H1 (cell line): Measurements from ENCODE around the gene GFY. TPM values are rescaled to one million over a fixed set of nuclear protein-coding genes. Genes with fewer than 3 reads are reported as not detected.

Experiments
- CTCF ChIA-PET: fragments of 300-600 bp; sonication (Branson Sonifier 250); formaldehyde crosslinking; loops from one replicate; lab custom pipeline; 2021; ENCODE audit not compliant: partially characterized antibody; lab: Charles Lee
- POLR2A ChIA-PET: fragments of 300-600 bp; sonication (Branson Sonifier 250); formaldehyde crosslinking; loops from one replicate; lab custom pipeline; 2021; ENCODE audit warnings: inconsistent platforms; ENCODE audit not compliant: partially characterized antibody; lab: Charles Lee
- DNase-seq, 2 experiments: peaks; one replicate each; pipeline versions ENCODE4 v3.0.0 to v3.0.0-alpha.2; 2010 to 2022; ENCODE audit warnings: low spot score in 2 of 2, low read depth in 1 of 2, mixed read lengths in 1 of 2
- FAIRE-seq: peaks from 2 replicates; lab custom pipeline; 2011; peaks lifted over from hg19 to GRCh38; lab: Jason Lieb, UNC
- H2AFZ ChIP-seq: 2 replicates; pipeline ENCODE4 v1.8.1; 2012; ENCODE audit warnings: low read length, inconsistent platforms
- H2AK5ac ChIP-seq: 2 replicates; pipeline ENCODE4 v1.6.1; 2013; ENCODE audit warnings: low read depth, low read length
- H2BK120ac ChIP-seq: replicated peaks from 2 replicates; pipeline ENCODE3; 2013; ENCODE audit warnings: low read depth, low read length, inconsistent platforms
- H2BK12ac ChIP-seq: 2 replicates; pipeline ENCODE4 v1.6.1; 2013; ENCODE audit warnings: low read depth, low read length
- H2BK15ac ChIP-seq: 2 replicates; pipeline ENCODE4 v1.6.1; 2013; ENCODE audit warnings: low read length
- H2BK20ac ChIP-seq: 2 replicates; pipeline ENCODE4 v1.6.1; 2013; ENCODE audit warnings: low read length
- H2BK5ac ChIP-seq: 2 replicates; pipeline ENCODE4 v1.6.1; 2013; ENCODE audit warnings: low read depth, low read length
- H3K14ac ChIP-seq: 2 replicates; pipeline ENCODE4 v1.6.1; 2013; ENCODE audit warnings: inconsistent platforms; ENCODE audit not compliant: insufficient read length
- H3K18ac ChIP-seq: 2 replicates; pipeline ENCODE4 v1.6.1; 2013; ENCODE audit warnings: low read length; ENCODE audit errors: extremely low read depth
- H3K23ac ChIP-seq: 2 replicates; pipeline ENCODE4 v1.6.1; 2013; ENCODE audit warnings: inconsistent platforms; ENCODE audit not compliant: insufficient read length
- H3K23me2 ChIP-seq: 2 replicates; pipeline ENCODE4 v1.6.1; 2013; ENCODE audit warnings: low read depth, low read length
- H3K27ac ChIP-seq: 2 replicates; pipeline ENCODE4 v1.6.1; 2011; ENCODE audit warnings: low read depth, low read length, inconsistent platforms
- H3K27me3 ChIP-seq, 4 experiments: replicated peaks in 1 of 4; 1 replicate in 1 of 4; 2 replicates in 3 of 4; pipeline versions ENCODE4 v1.6.1 to v1.8.1; 2011 to 2013; ENCODE audit warnings: low read length in 3 of 4, mild to moderate bottlenecking in 3 of 4, inconsistent platforms in 2 of 4, mixed read lengths in 2 of 4, moderate library complexity in 1 of 4; ENCODE audit not compliant: control insufficient read depth in 3 of 4, insufficient read depth in 3 of 4; ENCODE audit errors: extremely low read depth in 1 of 4
- H3K36me3 ChIP-seq, 4 experiments: 2 replicates each; pipeline versions ENCODE4 v1.6.1 to v1.8.1; 2011 to 2013; ENCODE audit warnings: mild to moderate bottlenecking in 4 of 4, low read length in 3 of 4, moderate library complexity in 2 of 4, control low read depth in 1 of 4, inconsistent platforms in 1 of 4; ENCODE audit not compliant: insufficient read depth in 4 of 4, control insufficient read depth in 2 of 4
- H3K4ac ChIP-seq: replicated peaks from 2 replicates; pipeline ENCODE3; 2013; ENCODE audit warnings: low read length, low read depth, mixed read lengths, inconsistent platforms; ENCODE audit not compliant: insufficient read length
- H3K4me1 ChIP-seq, 4 experiments: replicated peaks in 1 of 4; 1 replicate in 1 of 4; 2 replicates in 3 of 4; pipeline versions ENCODE4 v1.6.1 to v1.8.1; 2011 to 2013; ENCODE audit warnings: low read length in 3 of 4, inconsistent platforms in 2 of 4, mixed read lengths in 1 of 4; ENCODE audit not compliant: insufficient read depth in 4 of 4, control insufficient read depth in 3 of 4
- H3K4me2 ChIP-seq, 2 experiments: 2 replicates each; pipeline versions ENCODE4 v1.6.1 to v1.8.1; 2011 to 2013; ENCODE audit warnings: low read depth in 2 of 2, low read length in 2 of 2, control low read depth in 1 of 2, inconsistent platforms in 1 of 2, mild to moderate bottlenecking in 1 of 2; ENCODE audit not compliant: insufficient read depth in 1 of 2
- H3K4me3 ChIP-seq, 4 experiments: fragments of 200-600, 300-600 bp in 1 of 4; sonication (generic), shearing (Covaris generic), sonication (Bioruptor Twin) in 1 of 4; 2 replicates each; pipeline versions ENCODE4 v1.5.1 to v1.8.1; 2011 to 2016; ENCODE audit warnings: low read length in 4 of 4, low read depth in 3 of 4, control low read depth in 2 of 4, inconsistent platforms in 2 of 4, mild to moderate bottlenecking in 2 of 4, mixed read lengths in 1 of 4, moderate library complexity in 1 of 4; ENCODE audit not compliant: insufficient read depth in 2 of 4; ENCODE audit errors: extremely low read depth in 1 of 4
- H3K56ac ChIP-seq: replicated peaks from 2 replicates; pipeline ENCODE3; 2013; ENCODE audit warnings: low read depth, mild to moderate bottlenecking, mixed read lengths, low read length, inconsistent platforms; ENCODE audit not compliant: insufficient read length
- H3K79me1 ChIP-seq: 2 replicates; pipeline ENCODE4 v1.6.1; 2013; ENCODE audit warnings: low read depth, low read length, control low read depth
- H3K79me2 ChIP-seq, 2 experiments: 2 replicates each; pipeline versions ENCODE4 v1.6.1 to v1.8.1; 2012 to 2013; ENCODE audit warnings: low read length in 2 of 2, mild to moderate bottlenecking in 2 of 2, inconsistent platforms in 1 of 2; ENCODE audit not compliant: insufficient read depth in 2 of 2, control insufficient read depth in 1 of 2
- H3K9ac ChIP-seq, 4 experiments: replicated peaks in 1 of 4; 1 replicate in 1 of 4; 2 replicates in 3 of 4; pipeline versions ENCODE4 v1.6.1 to v1.8.1; 2011 to 2013; ENCODE audit warnings: low read depth in 3 of 4, low read length in 3 of 4, control low read depth in 2 of 4, mild to moderate bottlenecking in 2 of 4, moderate library complexity in 2 of 4, inconsistent platforms in 1 of 4; ENCODE audit errors: extremely low read depth in 1 of 4
- H3K9me3 ChIP-seq, 2 experiments: 2 replicates each; pipeline versions ENCODE4 v1.6.1 to v1.8.1; 2012 to 2013; ENCODE audit warnings: mild to moderate bottlenecking in 2 of 2, moderate library complexity in 2 of 2, control low read depth in 1 of 2, inconsistent platforms in 1 of 2, low read depth in 1 of 2, low read length in 1 of 2, mixed read lengths in 1 of 2; ENCODE audit not compliant: insufficient read depth in 2 of 2
- H4K20me1 ChIP-seq, 2 experiments: replicated peaks in 1 of 2; 2 replicates each; pipeline versions ENCODE3 to v1.8.1; 2011 to 2013; ENCODE audit warnings: inconsistent platforms in 2 of 2, low read length in 2 of 2, mild to moderate bottlenecking in 1 of 2; ENCODE audit not compliant: insufficient read depth in 2 of 2, control insufficient read depth in 1 of 2
- H4K5ac ChIP-seq: 2 replicates; pipeline ENCODE4 v1.6.1; 2013; ENCODE audit warnings: low read length, low read depth, mixed read lengths, inconsistent platforms; ENCODE audit not compliant: insufficient read length
- H4K8ac ChIP-seq: 2 replicates; pipeline ENCODE4 v1.8.0; 2013; ENCODE audit warnings: mild to moderate bottlenecking, moderate library complexity, low read length, inconsistent platforms; ENCODE audit not compliant: insufficient read depth; ENCODE audit errors: extremely low read depth
- H4K91ac ChIP-seq: replicated peaks from 2 replicates; pipeline ENCODE3; 2013; ENCODE audit warnings: low read length, mixed read lengths, inconsistent platforms; ENCODE audit not compliant: insufficient read length
- CEBPB ChIP-seq: IDR thresholded peaks from 2 replicates; pipeline ENCODE4 v1.6.1; 2012; ENCODE audit warnings: low read depth, low read length
- EGR1 ChIP-seq: IDR thresholded peaks from 2 replicates; pipeline ENCODE4 v1.6.1; 2011; ENCODE audit warnings: low read depth, low read length, borderline replicate concordance
- FOSL1 ChIP-seq: IDR thresholded peaks from 2 replicates; pipeline ENCODE4 v1.6.1; 2011; ENCODE audit warnings: mild to moderate bottlenecking, low read depth, low read length, moderate library complexity; ENCODE audit not compliant: insufficient read depth
- GTF2F1 ChIP-seq: IDR thresholded peaks from 2 replicates; pipeline ENCODE4 v1.6.1; 2012; ENCODE audit warnings: low read depth, low read length, improper control_type of control experiment, borderline replicate concordance
- HDAC6 ChIP-seq: IDR thresholded peaks from one replicate; pipeline ENCODE4 v1.7.1; 2012; ENCODE audit warnings: low read depth, mild to moderate bottlenecking, inconsistent platforms, low read length, moderate library complexity
- KDM1A ChIP-seq: fragments of 200-600, 300-600 bp; sonication (generic); IDR thresholded peaks from 2 replicates; pipeline ENCODE4 v1.7.1; 2016; ENCODE audit warnings: mild to moderate bottlenecking, low read length, borderline replicate concordance
- KDM4A ChIP-seq: IDR thresholded peaks from one replicate; pipeline ENCODE4 v1.7.1; 2012; ENCODE audit warnings: low read depth, mild to moderate bottlenecking, moderate library complexity, low read length, inconsistent platforms; ENCODE audit not compliant: severe bottlenecking
- POLR2A ChIP-seq, 2 experiments: IDR thresholded peaks; 1 replicate in 1 of 2; 2 replicates in 1 of 2; pipeline ENCODE4 v1.6.1; 2011; ENCODE audit warnings: low read depth in 2 of 2, low read length in 2 of 2, mild to moderate bottlenecking in 2 of 2; ENCODE audit errors: control extremely low read depth in 1 of 2
- RBBP5 ChIP-seq: IDR thresholded peaks from 2 replicates; pipeline ENCODE4 v1.7.1; 2012; ENCODE audit warnings: low read depth, mild to moderate bottlenecking, inconsistent platforms, low read length, moderate library complexity, borderline replicate concordance
- RNF2 ChIP-seq: fragments of 200-900, 300-1000 bp; sonication (generic); IDR thresholded peaks from 2 replicates; pipeline ENCODE4 v1.7.1; 2016; ENCODE audit warnings: borderline replicate concordance, low read depth, mild to moderate bottlenecking, antibody characterized with exemption, low read length; ENCODE audit not compliant: poor library complexity, severe bottlenecking; ENCODE audit errors: missing control alignments
- SAP30 ChIP-seq: fragments of 300-600 bp; sonication (generic); IDR thresholded peaks from 2 replicates; pipeline ENCODE4 v1.7.1; 2012; ENCODE audit warnings: low read length, moderate library complexity, mild to moderate bottlenecking, inconsistent platforms; ENCODE audit not compliant: insufficient read depth, insufficient replicate concordance
- SP4 ChIP-seq: IDR thresholded peaks from 2 replicates; pipeline ENCODE4 v1.6.1; 2012; ENCODE audit warnings: low read length, inconsistent platforms
- TAF1 ChIP-seq: IDR thresholded peaks from 2 replicates; pipeline ENCODE4 v1.6.1; 2011; ENCODE audit warnings: mild to moderate bottlenecking, low read depth, low read length
- TAF7 ChIP-seq: optimal IDR thresholded peaks from 2 replicates; pipeline ENCODE3; 2011; ENCODE audit warnings: low read depth, mild to moderate bottlenecking, inconsistent platforms, low read length, moderate library complexity, borderline replicate concordance
- TCF12 ChIP-seq: IDR thresholded peaks from 2 replicates; pipeline ENCODE4 v1.6.1; 2011; ENCODE audit warnings: low read depth, mild to moderate bottlenecking, low read length
- WGBS, 2 experiments: shearing (Covaris generic) in 1 of 2; methylation state at CpG; one replicate each; pipeline versions ENCODE4 v1.1.6 to v1.1.7; 2013 to 2015; ENCODE audit warnings: low lambda C conversion rate in 2 of 2, mixed read lengths in 2 of 2, inconsistent platforms in 1 of 2, low coverage in 1 of 2, missing lambda C conversion rate in 1 of 2; ENCODE audit not compliant: insufficient replicate concordance in 2 of 2, insufficient coverage in 1 of 2, insufficient read length in 1 of 2; ENCODE audit errors: extremely low coverage in 1 of 2, missing lambda C conversion rate in 1 of 2; 5-methylcytosine and 5-hydroxymethylcytosine counted together
- polyA plus RNA-seq, 7 experiments: library from polyadenylated mRNA; depleted of rRNA in 3 of 7; stranded (reverse) in 5 of 7; unstranded in 2 of 7; fragments of >200 nt in 5 of 7; fragments of 200-250 nt in 2 of 7; gene quantifications; 1 replicate in 5 of 7; 2 replicates in 1 of 7; 4 replicates in 1 of 7; pipeline versions ENCODE4 v1.2.1 to v1.2.3, GENCODE V29; 2011 to 2013; ENCODE audit warnings: missing spikeins in 2 of 7, mixed read lengths in 2 of 7
- total RNA-seq: library from RNA; stranded (reverse); fragmentation: NEBNext Ultra II Directional; extraction: Animal tissue kit (Norgen Biotek cat#: 25700); gene quantifications from 2 replicates; pipeline ENCODE4 v1.2.1, GENCODE V29; 2021

The GFY gene
- total and polyA plus RNA-seq, 2 of the 8 experiments (the other 6 are each of a cell fraction or from before 2014, with no cell fraction given) = 0.68 to 0.93 TPM

GRCh38 chr19:49378512-49378911 is 46.7 kb upstream of the GFY start:
- no peak overlapping the region for H4K8ac ChIP-seq
- no peak overlapping the region for H2AK5ac ChIP-seq
- no peak overlapping the region for H4K91ac ChIP-seq
- no peak overlapping the region for H3K18ac ChIP-seq
- no peak overlapping the region for H3K56ac ChIP-seq
- WGBS, 2 experiments = 86% methylated on average over 3 of the region's 3 CpGs; no CpG with 5 or more reads in 1 of the 2 experiments
- H3K4ac ChIP-seq = no peak overlapping the region
- H3K79me2 ChIP-seq = no peaks in the 10 kb centered on the region
- no peak for FAIRE-seq
- DNase-seq = no peak
- no peaks in the 10 kb centered on the region for H3K23me2 ChIP-seq
- H2BK20ac ChIP-seq = no peak overlapping the region
- H3K36me3 ChIP-seq = no peaks in the 10 kb centered on the region
- peaks cover 0 to 7% of the 10 kb centered on the region in 2 experiments; a peak in 3 of 4 replicates for H3K9me3 ChIP-seq
- CTCF ChIA-PET = interaction anchor here (2.3 kb wide), 1 partner anchor 13 kb away, joined by 11 read pairs; no protein-coding TSS in a partner anchor
- no peak overlapping the region for H2BK5ac ChIP-seq
- no peaks in the 10 kb centered on the region for H4K20me1 ChIP-seq
- H3K4me3 ChIP-seq = no peak overlapping the region
- no peak overlapping the region for H2AFZ ChIP-seq
- no peak overlapping the region for H3K14ac ChIP-seq
- POLR2A ChIA-PET = interaction anchor here (2.7 kb wide), 1 partner anchor 17 kb away, joined by 9 read pairs; the partner anchor contains the start of gene TEAD2
- H3K27ac ChIP-seq = no peak overlapping the region
- H3K27me3 ChIP-seq = no peaks in the 10 kb centered on the region; a peak in 1 of 7 replicates
- no peak overlapping the region for H3K4me2 ChIP-seq
- H2BK12ac ChIP-seq = no peak overlapping the region
- H3K4me1 ChIP-seq = no peaks in the 10 kb centered on the region
- no peaks in the 10 kb centered on the region for H3K79me1 ChIP-seq
- no peak overlapping the region for H2BK15ac ChIP-seq
- no peak overlapping the region for H4K5ac ChIP-seq
- H3K9ac ChIP-seq = no peak overlapping the region
- H2BK120ac ChIP-seq = no peak overlapping the region
- no peak overlapping the region for H3K23ac ChIP-seq
- TF ChIP-seq RNF2 = no peak
- no peak for TF ChIP-seq TAF7
- no peak for TF ChIP-seq TAF1
- no peak for TF ChIP-seq KDM1A
- no peak for TF ChIP-seq POLR2A (IDR thresholded peaks at IDR 0.05; ENCODE audit: control extremely low read depth in 1 of 2, low read depth in 2 of 2, low read length in 2 of 2)
- TF ChIP-seq CEBPB = no peak
- no peak for TF ChIP-seq GTF2F1
- no peak for TF ChIP-seq HDAC6
- no peak for TF ChIP-seq TCF12
- no peak for TF ChIP-seq SP4
- TF ChIP-seq RBBP5 = no peak
- no peak for TF ChIP-seq SAP30
- TF ChIP-seq KDM4A = no peak
- TF ChIP-seq EGR1 = no peak
- TF ChIP-seq FOSL1 = no peak
